Erythroblast (primary cell): ENCODE data around the gene MAP7D1.

Experiments
- DNase-seq, 2 experiments: peaks; one replicate each; lab custom pipeline; 2025; lab: John Stamatoyannopoulos, UW
- GATA1 ChIP-seq: IDR thresholded peaks from 2 replicates; pipeline ENCODE4 v1.6.1; 2011; ENCODE audit warnings: low read depth, mild to moderate bottlenecking, control low read depth, low read length, moderate library complexity
- POLR2A ChIP-seq: IDR thresholded peaks from 2 replicates; pipeline ENCODE4 v1.6.1; 2011; ENCODE audit warnings: mild to moderate bottlenecking, low read length

Gene MAP7D1

DNA sequence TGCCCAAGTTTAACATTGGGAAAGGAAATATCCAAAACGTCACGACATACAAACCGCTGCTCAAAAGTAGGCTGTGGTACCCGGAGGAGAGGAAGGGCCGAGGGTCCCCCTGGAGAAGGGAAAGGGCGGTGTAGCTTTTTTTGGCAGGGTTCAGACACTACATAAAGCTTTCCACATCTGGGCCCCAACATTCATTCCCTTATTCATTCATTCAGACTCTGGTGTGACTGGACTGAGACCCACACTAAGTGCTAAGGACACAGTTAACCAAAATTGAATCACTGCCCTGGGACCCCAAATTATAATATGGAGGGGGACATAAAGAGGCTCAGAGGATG lies 20.7 kb upstream of the MAP7D1 start:
- TF ChIP-seq POLR2A (no peak), GATA1 (no peak)
- DNase-seq, result no peak

DNA sequence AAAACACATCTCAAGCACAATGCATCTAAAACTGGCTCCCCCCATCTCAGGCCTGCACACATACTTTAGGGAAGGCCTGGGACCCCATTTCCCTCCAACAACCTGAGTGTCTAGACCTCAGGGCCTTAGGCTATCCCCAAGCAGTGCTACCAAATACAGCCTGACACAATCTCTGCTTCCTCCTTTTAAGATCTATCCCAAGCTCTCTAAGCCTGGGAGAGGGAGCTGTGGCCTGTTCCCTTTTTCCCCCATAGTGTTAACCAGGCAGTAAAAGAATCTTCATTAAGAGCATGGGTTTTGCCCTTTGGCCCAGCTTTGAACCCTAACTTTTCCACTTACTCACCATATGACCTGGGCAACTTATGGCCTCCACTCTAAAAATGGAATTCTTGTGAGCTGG lies 20.2 kb upstream of the MAP7D1 start:
- no peak for DNase-seq
- TF ChIP-seq GATA1, result no peak
- no peak for TF ChIP-seq POLR2A

DNA sequence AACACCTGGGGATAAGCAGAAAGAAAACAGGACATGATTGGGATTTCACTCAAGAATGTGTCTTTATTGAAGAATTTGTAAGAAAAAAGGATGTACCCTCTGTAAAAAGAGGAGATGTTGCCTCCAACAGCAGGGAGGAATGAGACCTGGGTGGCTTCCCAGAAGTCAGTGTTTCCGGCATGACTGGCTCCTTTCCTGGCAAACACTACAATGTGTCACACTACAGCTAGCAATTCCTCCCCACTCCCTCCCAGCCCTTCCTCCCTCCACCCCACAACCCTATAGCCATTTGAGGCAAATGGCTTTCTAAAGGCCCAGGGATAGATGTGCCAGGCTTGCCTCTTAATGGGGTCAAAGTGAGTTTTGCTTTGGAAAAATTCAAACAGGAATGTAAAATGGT lies 19.4 kb upstream of the MAP7D1 start:
- no peak for DNase-seq
- TF ChIP-seq POLR2A, result no peak
- TF ChIP-seq GATA1, result no peak

GRCh38 chr1:36137226-36137625 lies 18.7 kb upstream of the MAP7D1 start:
- DNase-seq, result no peak
- no peak for TF ChIP-seq POLR2A
- TF ChIP-seq GATA1, result no peak

DNA sequence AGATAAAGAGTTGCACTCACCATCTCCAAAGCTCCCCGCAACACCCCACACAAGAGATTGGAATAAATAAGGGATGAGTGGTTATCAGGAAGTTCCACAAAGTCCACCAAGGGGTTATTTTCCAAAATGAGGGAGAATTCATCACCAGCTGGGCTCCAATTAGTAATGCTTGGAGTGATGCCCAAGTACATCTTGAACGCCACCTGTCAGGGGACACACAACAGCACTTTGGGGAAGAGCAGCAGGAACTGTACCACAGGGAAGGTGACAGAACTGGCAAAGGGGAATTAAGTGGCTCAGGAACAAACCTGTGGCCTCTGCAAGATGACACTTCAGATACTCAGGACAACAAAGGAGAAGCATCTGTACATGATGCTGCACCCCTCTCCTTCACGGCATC lies 18.2 kb upstream of the MAP7D1 start:
- DNase-seq, result no peak
- TF ChIP-seq POLR2A (no peak), GATA1 (no peak)

DNA sequence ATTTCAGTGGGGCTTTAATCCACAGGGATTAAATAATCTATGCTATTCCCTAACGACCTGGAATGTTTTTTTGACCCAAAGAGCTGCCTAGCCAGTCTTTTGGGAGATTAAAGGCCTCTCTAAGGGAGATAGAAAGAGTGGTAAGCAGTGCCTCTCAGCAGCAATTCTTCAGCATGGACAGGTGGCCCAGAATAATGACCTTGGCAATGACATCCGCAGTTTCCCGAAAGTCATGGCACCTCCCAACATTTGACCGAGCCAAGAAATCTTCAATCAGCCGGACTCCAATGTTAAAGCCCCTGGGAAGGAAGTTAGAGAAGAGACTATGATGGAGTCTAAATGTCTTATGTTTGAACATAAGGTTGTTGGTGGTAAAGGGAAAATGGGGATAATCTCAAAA lies 16.4 kb upstream of the MAP7D1 start:
- no peak for DNase-seq
- TF ChIP-seq POLR2A, result no peak
- TF ChIP-seq GATA1, result no peak

DNA sequence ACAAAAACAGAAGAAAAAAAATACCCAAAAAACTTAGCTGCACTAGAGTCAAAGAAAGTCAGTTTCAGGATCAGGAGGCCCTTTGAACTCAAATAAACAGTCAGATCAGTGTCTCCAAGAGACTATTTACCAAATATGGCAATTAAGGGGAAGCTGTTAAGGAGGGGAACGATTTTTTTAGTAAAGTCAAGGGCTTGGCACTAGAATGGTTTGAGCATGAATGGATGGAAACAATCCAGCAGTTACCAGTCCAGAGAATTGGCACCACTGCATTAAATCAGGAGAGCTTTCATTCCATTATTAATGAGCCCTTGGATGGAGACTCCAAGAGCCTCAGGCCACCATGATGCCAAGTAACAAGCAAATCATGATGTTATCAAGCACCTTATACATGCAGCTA lies 13.8 kb upstream of the MAP7D1 start:
- no peak for TF ChIP-seq POLR2A
- no peak for TF ChIP-seq GATA1
- DNase-seq, result no peak

DNA sequence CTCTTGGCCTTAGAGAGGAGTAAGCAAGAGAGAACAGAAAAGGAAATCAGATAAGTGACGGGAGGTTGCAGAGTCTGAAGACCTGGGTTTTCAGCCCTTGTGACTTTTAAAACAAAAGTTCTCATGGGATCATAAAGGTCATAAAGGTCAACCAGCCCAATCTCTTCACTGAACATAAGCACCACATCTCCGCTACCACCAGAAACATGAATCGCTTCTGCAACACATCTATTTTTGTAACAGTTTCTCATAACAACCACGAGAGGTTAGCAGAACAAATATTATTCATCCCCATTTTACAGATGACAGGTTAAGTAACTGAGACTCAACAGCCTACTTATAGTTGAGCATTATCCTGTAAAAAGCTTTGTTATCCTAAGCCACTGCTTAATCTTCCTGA lies 12.5 kb upstream of the MAP7D1 start:
- no peak for DNase-seq
- TF ChIP-seq POLR2A (no peak), GATA1 (no peak)

GRCh38 chr1:36144413-36144812 lies 11.5 kb upstream of the MAP7D1 start:
- DNase-seq, result no peak
- TF ChIP-seq POLR2A, result no peak
- TF ChIP-seq GATA1, result no peak

DNA sequence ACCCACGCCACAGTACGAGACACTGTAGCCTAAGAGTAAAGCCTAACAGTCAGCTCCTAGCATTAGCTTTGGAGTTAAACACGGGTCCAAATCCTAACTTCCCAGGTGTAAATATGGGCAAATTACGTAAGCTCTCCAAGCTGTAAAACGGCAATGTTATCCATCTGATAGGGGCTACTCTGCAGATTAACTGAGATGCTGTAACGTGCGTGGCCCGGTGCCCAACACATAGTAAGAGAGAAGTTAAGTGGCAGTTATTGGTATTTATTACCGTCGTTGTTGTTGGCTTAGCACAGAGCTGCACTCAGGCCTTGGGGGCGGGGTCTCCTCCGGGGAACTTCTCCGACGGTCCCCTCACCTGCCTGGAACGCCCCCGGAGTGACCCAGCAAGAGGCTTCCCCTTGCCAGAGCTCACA lies 7.1 kb upstream of the MAP7D1 start:
- no peak for TF ChIP-seq GATA1
- TF ChIP-seq POLR2A, result no peak
- DNase-seq, result peak in 1 of 2 experiments; percentile 86

DNA sequence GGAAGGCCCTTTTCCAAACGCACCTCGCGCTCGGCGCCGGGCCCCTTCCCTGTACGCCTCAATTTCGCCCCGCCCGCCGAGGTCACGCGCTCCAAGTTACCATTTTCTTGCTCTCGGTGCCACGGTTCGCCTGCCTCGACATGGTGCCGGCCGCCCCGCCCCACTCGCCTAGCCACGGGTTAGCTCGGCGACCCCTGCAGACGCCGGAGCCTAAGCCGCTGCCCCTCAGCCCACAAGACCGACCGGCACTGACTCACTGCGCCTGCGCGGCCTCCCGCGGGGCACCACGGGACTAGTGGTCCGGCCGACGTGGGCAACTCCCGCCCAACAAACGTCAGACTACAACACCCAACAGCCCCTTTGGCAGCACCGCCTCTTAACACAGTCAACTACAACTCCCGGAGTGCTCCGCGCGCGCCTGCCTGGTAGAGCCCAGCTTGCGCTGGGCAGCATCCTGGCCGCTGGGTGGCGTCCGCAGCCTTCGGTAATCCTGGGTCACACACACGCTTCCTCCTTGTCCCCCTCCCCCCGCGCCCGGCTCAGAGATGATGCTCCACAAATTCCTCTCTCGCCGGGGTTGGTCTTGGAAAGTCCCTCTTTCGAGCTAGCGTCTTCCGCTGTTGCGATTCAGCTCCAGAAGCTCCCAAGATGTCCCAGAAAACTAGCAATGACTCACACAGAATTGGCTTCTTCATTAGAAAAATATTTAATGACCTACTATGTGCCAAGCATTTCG lies 6.6 kb upstream of the MAP7D1 start, which contains the start of gene TRAPPC3:
TSS of gene TRAPPC3 (minus strand) at position 250 of the 736 bp plus-strand sequence. CDS start at position 142, 108 bp downstream.
- peak; percentile 86 for TF ChIP-seq POLR2A
- no peak for TF ChIP-seq GATA1
- DNase-seq, result peak; percentile 100

GRCh38 chr1:36149973-36150295 lies 6.0 kb upstream of the MAP7D1 start:
- TF ChIP-seq POLR2A (no peak), GATA1 (no peak)
- peak; percentile 53 to 65 for DNase-seq

GRCh38 chr1:36150296-36151133 lies 5.4 kb upstream of the MAP7D1 start:
- no peak for TF ChIP-seq GATA1
- TF ChIP-seq POLR2A, result peak; percentile 54
- DNase-seq, result peak; percentile 90 to 93

DNA sequence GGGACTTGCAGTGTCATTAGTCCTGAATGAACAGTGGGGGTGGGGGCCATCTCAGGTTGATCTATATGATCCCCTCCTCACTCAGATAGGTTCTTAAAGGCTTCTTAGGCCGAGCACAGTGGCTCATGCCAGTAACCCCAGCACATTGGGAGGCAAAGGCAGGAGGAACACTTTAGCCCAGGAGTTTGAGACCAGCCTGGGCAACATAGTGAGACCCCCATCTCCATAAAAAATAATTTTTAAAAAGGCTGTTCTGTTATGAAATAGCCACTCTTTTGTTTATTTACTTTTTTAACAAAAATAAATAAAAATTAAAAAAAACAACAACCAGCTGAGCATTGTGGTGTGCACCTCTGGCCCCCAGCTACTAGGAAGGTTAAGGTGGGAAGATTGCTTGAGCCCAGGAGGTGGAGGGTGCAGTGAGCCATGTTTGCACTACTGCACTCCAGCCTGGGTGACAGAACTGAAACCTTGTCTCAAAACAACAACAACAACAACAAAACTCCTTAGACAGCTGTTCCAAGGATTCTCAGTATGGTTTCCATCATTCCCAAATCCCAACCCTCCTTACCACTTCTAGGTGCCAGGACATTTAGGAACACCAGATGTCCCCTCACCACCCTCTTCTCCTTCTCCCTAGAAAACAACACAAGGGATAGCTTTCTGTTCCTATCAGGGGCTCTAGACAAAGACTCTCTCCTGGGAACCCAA lies 4.7 kb upstream of the MAP7D1 start:
- no peak for DNase-seq
- TF ChIP-seq POLR2A (no peak), GATA1 (no peak)

GRCh38 chr1:36151845-36152203 lies 4.1 kb upstream of the MAP7D1 start:
- TF ChIP-seq POLR2A (no peak), GATA1 (no peak)

More at GRCh38 chr1:36151845-36152203, 4.1 kb upstream of the MAP7D1 start:
- no peak for DNase-seq
